HG03103 (cell line): Measurements from ENCODE around the gene TMPRSS3.

ENCODE experiments used
- ATAC-seq: cut with Tn5 transposase; IDR thresholded peaks from one replicate; pipeline ENCODE4 v1.9.1; 2021; ENCODE audit warnings: low read depth; ENCODE audit not compliant: unreplicated experiment

TMPRSS3 gene

DNA sequence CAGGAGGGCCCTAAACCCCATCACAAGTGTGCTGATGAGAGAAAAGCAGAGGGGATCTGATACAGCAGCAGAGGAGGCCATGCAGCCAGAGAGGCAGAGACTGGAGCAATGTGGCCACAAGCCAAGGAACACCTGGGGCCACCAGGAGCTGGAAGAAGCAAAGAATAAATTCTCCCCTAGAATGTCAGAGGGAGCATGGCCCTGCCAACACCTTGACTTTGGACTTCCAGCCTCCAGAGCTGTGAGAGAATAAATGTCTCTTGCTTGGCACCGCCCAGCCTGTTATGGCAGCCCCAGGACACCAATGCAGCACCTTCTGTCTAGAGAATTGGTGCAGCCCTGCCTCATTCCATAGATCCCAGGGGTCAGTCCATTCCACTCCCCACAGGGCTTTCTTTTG is 33.2 kb upstream of the TMPRSS3 start:
- no peak for ATAC-seq

DNA sequence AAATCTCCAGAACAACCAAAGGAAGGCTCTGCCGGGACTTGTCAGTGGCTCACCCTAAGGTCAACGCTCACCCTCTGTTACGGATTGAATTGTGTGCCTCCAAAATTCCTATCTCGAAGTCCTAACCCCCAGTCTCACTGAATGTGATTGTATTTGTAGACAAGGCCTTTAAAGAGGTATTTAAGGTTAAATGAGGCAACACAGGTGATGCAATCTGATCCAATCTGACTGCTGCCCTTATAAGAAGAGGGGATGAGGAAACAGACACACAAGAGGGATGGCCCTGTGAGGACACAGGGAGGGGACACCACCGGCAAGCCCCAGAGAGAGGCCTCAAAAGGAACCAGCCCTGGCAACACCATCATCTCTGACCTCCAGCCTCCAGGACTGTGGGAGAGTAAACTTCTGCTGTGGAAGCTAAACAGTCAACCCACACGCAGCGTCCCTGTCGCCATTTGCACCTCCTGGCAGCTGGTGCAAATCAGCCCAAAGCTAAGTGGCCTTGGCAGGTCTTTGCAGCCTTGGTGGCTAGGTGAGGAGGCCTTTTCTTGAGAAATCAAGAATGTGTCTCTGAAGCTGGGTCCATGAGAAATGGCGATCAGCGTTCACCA is 32.1 kb upstream of the TMPRSS3 start:
- no peak for ATAC-seq

DNA sequence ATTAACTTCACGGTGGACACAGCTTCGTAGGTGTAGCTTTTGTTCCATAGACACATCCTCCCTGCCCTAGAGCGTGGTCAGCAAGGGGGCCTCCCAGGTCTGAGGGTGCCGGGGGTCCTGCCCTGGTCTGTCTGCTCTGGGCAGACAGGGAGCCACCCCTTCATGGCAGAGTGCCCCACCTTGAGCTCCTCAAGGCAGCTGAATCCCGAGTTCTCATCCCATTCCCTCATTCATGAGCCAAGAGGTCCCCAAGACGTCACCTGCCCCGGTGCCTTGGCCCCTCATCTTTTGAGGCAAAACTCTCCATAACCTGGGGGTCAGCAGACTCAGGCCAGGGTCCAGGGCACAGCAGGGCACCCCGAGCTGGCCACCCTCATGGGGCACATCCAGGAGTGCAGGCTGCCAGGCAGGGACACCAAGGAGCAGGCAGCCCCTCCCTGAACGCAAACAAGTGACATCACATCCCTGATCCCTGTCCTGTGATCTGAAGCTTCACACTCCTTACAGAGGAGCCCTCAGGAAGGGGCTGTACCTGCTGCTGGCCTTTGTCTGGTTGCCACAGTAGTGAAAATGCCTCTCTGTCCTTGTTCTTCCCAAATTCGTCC is 31.1 kb upstream of the TMPRSS3 start:
- no peak for ATAC-seq

DNA sequence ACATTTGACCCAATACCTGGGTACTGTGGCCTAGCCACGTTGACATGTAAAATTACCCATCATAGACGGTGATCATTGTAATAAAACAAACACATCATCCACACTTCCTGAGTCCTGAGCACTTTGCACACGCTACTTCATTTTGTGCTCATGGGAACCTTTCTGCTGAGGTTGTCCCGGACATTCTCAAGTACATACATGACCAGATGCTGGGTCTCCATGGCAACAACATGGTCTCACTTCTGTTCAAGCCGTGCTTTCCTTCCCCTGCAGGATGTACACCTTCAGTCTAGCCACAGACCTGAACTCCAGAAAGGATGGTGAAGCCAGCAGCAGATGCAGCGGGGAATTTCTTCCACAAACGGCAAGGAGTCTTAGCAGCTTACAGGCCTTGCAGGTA is 30.6 kb upstream of the TMPRSS3 start:
- ATAC-seq: no peak

DNA sequence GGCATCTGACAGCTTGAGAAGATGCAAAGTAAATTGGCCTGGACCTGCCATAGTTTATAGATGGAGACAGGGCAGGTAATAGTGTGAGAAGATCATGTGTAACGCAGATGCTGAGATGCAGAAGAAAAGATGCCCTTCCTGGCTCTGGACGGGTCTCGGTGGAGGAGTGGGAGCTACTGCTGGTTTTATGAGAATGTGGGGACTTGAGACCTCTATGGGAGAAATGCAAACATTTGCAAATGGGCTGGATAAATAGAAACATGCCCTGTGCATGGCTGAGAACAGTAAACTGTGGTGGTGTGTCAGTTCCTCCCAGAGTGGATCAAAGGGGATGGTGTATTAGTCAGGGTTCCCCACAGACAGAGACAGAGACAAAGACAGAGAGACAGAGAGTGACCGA is 29.7 kb upstream of the TMPRSS3 start:
- ATAC-seq: no peak

DNA sequence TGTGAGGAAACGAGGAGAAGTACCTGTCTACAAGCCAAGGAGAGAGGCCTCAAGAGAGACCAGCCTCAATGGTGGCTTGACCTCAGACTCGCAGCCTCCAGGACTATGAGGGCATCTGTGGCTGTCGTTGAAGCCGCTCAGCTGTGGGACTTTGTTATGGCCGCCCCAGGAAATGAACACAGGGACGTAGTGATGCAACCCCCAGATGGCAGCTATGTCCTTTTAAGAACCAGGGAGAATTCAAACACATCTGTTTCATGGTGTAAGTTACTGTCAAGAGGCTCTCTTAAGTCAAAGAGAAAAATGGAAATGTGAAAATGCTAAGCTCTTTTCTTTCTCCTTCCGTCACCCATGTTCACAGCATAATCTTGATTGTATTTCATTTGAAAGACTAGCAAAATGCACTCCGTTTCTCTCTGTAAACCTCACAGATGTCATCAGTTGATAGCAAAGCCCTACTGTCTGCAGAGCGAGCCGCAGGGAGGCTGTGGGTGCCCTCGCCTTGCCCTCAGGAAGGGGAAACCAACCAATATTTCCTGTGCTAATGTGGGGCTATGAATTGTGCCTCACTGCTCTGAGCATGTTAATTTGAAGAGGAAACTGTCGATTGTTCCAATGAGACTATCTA is 29.2 kb upstream of the TMPRSS3 start:
- no peak for ATAC-seq

DNA sequence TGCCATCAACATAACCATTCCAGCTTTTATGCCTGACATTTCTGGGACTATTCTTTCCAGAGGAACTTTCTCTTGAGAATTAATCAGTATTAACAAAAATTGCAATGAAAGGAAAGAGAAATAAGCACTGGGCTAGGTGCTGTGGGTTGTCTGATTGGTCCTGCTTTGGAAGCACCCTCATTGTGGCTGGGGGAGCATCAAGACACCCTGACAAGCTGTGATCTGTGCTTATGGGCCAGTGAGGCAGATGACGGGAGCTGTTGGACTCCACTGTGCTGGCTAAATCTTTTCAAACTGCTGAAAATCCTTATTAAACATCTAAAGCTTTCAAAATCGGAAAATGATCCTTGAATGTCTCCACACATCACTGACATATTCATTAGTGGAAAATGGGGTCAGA is 27.8 kb upstream of the TMPRSS3 start:
- no peak for ATAC-seq

DNA sequence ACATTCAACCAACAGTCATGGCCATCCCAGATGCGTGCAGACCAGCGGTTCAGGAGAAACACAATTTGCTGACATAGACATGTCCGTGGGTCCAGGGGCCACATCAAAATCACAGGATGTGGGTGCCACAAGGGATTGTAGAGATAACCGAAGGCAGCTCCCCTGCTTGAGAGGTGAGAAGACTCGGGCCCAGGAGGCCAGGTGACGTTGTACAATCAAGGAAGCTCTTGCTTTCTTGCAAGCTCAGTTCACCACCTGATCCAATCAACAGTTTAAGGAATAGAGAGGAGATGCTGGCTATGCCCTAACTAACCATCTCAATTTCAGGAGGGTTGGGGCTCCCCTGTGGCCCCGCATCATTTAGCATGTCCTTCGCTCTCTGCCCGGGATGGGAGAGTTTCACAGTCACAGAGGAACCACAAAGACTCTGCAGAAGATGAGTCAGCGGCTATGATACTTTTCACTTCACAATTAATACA is 27.4 kb upstream of the TMPRSS3 start:
- ATAC-seq: no peak

DNA sequence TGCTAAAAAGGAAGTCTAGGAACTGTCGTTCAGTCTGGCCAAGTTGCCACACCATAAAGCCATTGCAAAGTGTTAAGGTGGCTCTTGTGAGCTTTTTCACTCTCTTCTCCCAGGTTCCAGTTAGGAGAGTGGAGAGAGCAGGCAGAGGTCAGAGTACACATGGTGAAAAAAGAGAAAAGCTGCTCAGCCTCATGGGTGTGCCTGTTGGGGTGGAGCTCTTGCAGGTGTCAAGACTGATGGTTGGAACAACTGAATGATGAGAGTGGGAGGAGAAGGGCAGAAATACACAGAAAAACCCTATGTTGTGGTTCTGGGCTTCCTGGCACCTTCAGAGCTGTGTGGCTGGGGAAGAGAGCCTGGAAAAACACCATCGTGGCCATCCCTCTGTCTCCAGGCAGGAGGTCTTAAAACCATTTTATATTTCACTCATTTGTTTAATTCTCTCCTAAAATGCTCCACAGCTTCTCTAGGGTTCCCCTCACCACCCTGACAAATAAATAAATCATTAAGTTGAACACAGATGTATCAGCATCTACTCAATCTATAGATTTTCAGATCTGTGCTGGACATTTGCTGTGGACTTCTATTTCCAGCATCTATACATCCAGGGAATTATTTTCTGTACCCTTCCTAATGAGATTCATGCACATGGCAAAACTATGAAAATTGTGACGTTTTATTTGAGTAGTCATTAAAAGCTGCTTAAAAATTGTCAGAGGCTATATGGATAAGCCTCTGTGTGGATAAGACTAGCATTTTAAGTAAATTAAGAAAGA is 25.4 kb upstream of the TMPRSS3 start:
- no peak for ATAC-seq

DNA sequence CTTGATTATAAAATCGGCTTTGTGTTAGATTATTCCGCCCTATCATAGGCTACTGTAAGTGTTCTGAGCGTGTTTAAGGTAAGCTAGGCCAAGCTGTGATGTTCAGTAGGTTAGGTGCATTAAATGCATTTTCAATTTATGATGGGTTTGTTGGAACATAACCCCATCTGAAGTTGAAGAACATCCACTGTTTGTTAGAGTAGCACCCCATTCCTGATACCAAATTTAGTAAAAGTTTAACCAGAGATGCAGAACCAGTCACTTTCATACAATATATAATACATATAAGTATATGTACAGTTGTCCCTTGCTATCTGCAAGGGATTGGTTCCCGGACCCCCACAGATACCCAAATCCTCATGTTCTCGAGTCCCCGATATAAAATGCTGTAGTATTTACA is 24.0 kb upstream of the TMPRSS3 start:
- ATAC-seq: no peak

DNA sequence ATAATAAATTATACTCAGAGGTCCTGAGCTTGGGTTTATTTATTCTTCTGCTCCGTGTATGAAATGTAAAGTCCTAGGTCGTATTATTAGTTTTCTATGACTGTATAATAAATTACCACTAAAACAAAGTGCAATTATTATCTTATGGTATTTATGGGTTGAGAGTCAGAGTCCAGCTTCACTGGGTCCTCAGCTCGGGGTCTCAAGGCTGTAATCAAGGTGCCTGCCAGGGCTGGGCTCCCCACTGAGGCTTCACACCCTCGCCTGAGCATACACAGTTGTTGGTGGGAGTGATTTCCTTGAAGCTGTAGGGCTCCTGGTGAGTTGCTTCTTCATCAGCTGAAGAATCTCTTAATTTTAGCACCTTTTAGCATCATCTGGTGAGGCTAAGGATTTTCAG is 23.0 kb upstream of the TMPRSS3 start:
- ATAC-seq: no peak

DNA sequence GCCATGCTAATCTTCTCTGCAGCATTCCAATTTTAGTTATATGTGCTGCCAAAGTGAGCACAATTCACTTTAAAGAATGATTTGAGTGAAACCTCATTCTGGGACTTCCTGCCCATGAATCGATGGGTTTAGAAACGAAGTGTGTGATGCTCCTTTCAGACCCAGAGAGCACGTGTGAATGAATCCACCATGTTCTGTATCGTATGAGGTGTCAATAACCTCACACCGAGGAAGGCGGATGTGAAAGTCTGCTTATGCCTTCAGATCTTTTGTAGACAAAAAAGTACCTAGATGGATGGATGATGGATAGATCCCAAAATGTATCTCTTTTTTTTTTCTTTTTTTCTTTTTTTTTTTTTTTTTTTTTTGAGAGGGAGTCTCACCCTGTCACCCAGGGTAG is 21.7 kb upstream of the TMPRSS3 start:
- no peak for ATAC-seq

DNA sequence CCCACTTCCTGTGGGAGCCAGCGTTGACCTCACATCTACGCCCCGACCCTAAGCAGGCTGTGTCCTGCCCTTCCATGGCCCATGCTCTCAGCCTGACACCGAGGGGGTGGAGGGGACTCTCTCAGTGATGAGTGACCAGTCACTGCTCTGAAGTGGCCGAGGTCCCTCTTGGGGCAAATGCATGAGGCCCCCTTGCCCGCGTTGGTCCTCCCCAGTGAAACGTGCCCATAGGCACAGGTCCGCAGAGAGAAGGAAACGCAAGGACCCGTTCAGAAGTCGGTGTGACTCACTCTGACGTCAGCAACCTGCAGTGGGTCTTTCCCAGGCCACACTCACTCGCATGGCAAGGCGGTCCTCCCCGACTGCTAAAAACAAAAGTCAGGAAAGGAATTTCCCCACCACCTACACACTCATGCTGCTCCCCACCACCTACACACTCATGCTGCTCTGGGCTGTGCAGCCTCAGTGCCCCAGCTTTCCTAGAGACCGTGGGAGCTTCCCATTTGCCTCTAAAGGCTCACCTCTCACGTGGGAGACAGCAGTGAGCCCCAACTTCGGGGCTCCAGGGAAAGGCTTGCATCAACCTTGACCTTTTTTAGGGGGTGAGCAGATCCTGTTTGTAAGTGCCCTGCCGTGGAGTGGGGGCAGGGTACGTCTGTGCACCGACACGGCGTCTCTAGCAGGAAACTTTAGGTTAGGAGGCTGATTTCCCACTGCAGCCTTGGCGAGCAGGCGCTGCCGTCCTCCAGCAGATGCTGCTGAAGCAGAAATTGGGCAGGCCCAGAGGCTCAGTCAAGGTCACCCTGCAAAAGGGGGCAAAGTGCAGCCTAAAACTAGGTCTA is 19.3 kb upstream of the TMPRSS3 start:
- peak; percentile 64 for ATAC-seq

DNA sequence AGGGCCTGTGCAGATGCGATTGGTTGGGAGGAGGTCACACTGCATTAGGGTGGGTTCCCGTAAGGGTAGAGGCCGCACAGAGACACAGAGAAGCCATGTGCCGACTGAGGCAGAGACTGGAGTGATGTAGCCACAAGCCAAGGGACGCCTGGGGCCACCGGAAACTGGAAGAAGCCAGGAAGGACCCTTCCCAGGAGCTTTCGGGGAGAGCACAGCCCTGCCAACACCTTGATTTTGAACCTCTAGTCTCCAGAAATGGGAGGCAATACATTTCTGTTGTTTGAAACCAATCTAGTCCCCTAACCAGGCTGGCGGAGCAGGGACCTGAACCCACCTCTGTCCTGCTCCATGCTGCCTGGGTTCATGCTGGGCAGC is 18.7 kb upstream of the TMPRSS3 start:
- ATAC-seq: no peak

DNA sequence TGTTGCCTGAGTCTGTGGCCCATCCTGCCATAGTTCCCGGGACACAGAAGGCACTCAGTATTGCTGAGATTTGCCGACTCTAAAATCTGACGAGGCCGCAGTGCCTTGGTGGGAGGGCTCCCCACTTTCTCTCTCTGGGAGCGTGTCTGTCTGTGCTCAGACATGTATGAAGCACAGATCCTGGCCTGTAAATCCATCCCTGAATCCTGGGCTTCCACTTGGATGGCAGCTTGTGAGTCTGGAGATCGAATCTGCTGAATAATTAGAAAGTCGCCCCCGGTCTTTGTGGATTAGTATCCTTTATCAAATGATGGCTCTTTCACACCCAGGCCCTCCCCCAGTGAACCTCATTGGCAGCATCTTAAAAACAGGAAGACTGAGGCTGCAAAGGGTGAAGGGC is 18.2 kb upstream of the TMPRSS3 start:
- no peak for ATAC-seq

DNA sequence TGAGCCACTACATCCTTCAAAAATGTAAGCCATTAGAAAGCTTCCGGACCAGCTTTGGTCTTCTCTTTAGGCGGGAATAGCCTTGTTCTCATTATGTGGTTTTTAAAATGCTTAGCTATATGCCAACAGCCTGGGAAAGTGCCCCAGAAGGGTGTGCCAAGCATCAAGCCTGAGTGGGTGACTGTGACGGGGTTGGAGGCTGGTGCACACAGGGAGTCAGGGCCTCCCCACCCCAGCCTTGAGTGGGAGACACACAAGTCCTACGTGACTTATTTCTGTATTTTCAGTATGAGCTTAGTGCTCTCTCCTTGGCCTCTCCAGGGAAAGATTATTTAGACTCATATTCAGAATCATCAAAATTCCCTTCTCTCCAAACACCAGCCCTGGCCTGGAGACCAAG is 17.6 kb upstream of the TMPRSS3 start:
- ATAC-seq: no peak

DNA sequence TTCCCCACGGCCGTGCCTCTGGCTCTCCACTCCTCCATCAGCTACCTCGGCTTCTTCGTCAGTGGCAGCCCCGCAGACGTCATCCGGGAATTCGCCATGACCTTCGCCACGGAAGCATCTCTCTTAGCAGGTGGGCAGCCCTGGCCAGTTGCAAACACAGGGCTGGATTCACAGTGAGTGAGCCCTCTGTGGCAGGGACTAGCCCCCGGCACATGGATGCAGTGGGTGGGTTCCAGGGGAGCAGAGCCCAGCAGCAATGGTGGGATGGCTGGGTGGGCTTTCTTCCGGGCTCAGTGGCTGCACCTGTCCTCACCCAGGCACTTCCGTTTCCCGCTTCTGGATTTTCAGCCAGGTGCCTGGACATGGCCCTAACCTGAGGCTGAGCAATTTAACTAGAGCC is 17.2 kb upstream of the TMPRSS3 start:
- no peak for ATAC-seq

DNA sequence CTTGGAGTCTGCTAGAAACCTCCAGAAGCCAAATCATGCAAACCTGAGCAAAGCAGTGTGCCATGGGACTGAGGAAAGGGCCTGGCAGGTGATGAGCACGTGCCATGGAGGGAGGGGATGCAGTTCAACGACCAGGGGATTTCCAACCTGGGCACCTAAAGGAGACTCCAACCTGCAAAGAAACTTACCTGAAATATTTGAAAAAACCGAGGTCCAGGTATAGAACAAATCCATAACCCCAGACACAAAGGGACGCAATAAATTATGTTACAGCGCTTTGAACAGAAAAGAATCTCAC is 16.7 kb upstream of the TMPRSS3 start:
- no peak for ATAC-seq

DNA sequence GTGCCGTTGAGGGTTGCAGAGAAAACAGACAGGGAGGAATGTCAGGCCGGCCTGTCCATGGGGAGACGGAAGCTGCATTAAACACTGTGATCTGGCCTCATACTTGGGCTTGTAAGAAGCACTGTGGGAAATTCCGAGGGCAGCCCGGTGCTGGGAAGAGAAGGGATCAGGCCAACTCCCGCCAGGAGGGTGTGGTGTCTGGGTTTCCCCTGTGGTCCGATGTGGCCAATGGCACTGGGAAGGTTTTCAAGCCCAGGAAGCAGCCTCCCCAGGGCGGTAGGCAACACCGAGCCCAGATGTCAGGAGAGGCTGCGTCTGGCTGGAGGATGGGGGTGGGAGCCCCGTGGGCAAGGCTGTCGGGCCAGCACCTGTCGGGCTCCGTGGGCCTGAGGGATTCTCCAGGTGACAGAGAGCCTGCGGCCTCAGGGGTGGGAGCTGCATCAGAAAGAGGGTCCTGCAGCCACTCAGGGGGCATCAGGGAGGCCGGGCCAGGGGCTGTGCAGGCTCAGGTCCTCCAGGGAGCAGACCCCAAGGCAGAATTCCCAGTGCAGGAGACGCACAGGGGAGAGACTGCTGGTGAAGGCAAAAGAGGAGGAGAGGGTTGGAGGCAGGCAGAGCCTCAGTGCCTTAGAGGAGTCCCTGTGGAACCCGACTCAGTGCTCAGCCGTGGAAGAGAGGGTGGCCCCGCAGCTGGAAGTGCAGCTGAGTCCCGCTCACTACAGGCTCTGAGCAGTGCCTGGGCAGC is 16.2 kb upstream of the TMPRSS3 start:
- no peak for ATAC-seq

DNA sequence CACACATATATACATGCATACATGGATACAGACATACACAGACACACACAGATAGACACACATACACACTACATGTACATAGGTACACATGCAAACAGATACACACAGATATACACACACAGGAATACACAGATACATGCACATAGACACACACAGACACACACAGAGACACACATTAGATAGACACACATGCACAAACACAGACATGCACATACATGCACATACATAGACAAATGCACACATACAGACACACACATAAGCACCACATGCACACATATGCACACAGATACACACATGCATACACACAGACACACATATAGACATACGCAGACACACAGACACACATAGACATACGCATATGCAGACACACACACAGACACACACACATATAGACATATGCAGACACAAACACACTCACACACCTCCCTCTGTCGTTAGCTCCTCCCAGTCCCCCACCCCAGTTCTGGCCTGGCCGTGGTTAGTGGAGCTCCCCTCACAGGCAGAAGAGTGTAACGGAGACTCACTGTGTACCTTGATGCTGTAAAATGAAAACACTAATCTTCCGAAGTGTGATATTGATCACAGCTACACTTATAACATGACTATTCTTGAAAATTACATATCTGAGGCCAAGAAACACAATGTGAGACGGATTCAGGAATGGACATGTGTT is 15.5 kb upstream of the TMPRSS3 start:
- no peak for ATAC-seq
